HG02642 (cell line): ENCODE data around the gene STAG1.
"Not testable (repeated sequence)": the region's sequence is repeated elsewhere in the genome, so short reads cannot be mapped to it uniquely, and the experiment has no call there.

Experiments
- ATAC-seq: cut with Tn5 transposase; IDR thresholded peaks from one replicate; pipeline ENCODE4 v1.9.1; 2021; ENCODE audit warnings: mild to moderate bottlenecking; ENCODE audit not compliant: unreplicated experiment, poor library complexity

STAG1 gene

GRCh38 chr3:136346486-136346885 is 405.7 kb downstream of the STAG1 start:
- no peak for ATAC-seq

GRCh38 chr3:136343873-136344555 is 408.2 kb downstream of the STAG1 start:
- no peak for ATAC-seq

GRCh38 chr3:136343446-136343845 is 408.7 kb downstream of the STAG1 start:
- no peak for ATAC-seq

GRCh38 chr3:136336329-136337100 is 415.7 kb downstream of the STAG1 start:
- no peak for ATAC-seq

- ATAC-seq: not testable (repeated sequence)
Observed at GRCh38 chr3:136334726-136335125, 417.5 kb downstream of the STAG1 start.

GRCh38 chr3:136334209-136334608 is 418.0 kb downstream of the STAG1 start:
- no peak for ATAC-seq

GRCh38 chr3:136332776-136333175 is 419.4 kb downstream of the STAG1 start:
- no peak for ATAC-seq

- ATAC-seq: no peak
Observed at GRCh38 chr3:136332302-136332701, 419.9 kb downstream of the STAG1 start.

GRCh38 chr3:136330900-136331299 is 421.3 kb downstream of the STAG1 start:
- ATAC-seq: no peak

- no peak for ATAC-seq
Observed at GRCh38 chr3:136329593-136329992, 422.6 kb downstream of the STAG1 start.

GRCh38 chr3:136327671-136328070 is 424.5 kb downstream of the STAG1 start:
- ATAC-seq: no peak

- ATAC-seq: no peak
Observed at GRCh38 chr3:136326316-136326715, 425.9 kb downstream of the STAG1 start.

- no peak for ATAC-seq
Observed at GRCh38 chr3:136311968-136312367, 440.2 kb downstream of the STAG1 start.

GRCh38 chr3:136311261-136311660 is 440.9 kb downstream of the STAG1 start:
- no peak for ATAC-seq

GRCh38 chr3:136305879-136306278 is 446.3 kb downstream of the STAG1 start:
- ATAC-seq: no peak

- no peak for ATAC-seq
Observed at GRCh38 chr3:136300444-136300843, 451.7 kb downstream of the STAG1 start.

GRCh38 chr3:136297826-136298225 is 454.4 kb downstream of the STAG1 start:
- no peak for ATAC-seq

- ATAC-seq: no peak
Observed at GRCh38 chr3:136296960-136297359, 455.2 kb downstream of the STAG1 start.

GRCh38 chr3:136294176-136294575 is 458.0 kb downstream of the STAG1 start:
- no peak for ATAC-seq

GRCh38 chr3:136293279-136293678 is 458.9 kb downstream of the STAG1 start:
- ATAC-seq: no peak

- ATAC-seq: no peak
Observed at GRCh38 chr3:136292500-136292899, 459.7 kb downstream of the STAG1 start.

- no peak for ATAC-seq
Observed at GRCh38 chr3:136291302-136291701, 460.9 kb downstream of the STAG1 start.
